Gastroesophageal sphincter (tissue), 4 donors: Measurements from ENCODE around the gene TCF4. TPM values are rescaled to one million over a fixed set of nuclear protein-coding genes. Genes with fewer than 3 reads are reported as not detected.

Experiments
- ATAC-seq: fragments of 150-250 bp; one replicate; pipeline ENCODE4 v1.9.1; 2016; ENCODE audit warnings: mild to moderate bottlenecking, moderate library complexity
- H3K27ac ChIP-seq, 4 donors: fragments of 200-600 bp; sonication (generic) in 3 of 4; 1 replicate in 3 of 4; 2 replicates in 1 of 4; pipeline ENCODE4 v1.5.1; 2016 to 2019
- H3K27me3 ChIP-seq: fragments of 200-600 bp; sonication (generic); one replicate; pipeline ENCODE4 v1.5.1; 2019
- H3K36me3 ChIP-seq, 2 donors: fragments of 200-600 bp; sonication (generic); one replicate each; pipeline ENCODE4 v1.5.1; 2019; ENCODE audit warnings: control low read depth in 1 of 2
- H3K4me1 ChIP-seq, 3 donors: fragments of 200-600 bp; sonication (generic); 1 replicate in 2 of 3; 2 replicates in 1 of 3; pipeline ENCODE4 v1.5.1; 2016 to 2019; ENCODE audit warnings: control low read depth in 2 of 3
- H3K4me3 ChIP-seq, 2 donors: fragments of 200-600 bp; sonication (generic); one replicate each; pipeline ENCODE4 v1.5.1; 2019; ENCODE audit warnings: mild to moderate bottlenecking in 1 of 2, moderate library complexity in 1 of 2
- H3K9me3 ChIP-seq, 3 donors: fragments of 200-600 bp; sonication (generic); one replicate each; pipeline ENCODE4 v1.5.1; 2017 to 2019; ENCODE audit warnings: control low read depth in 2 of 3
- EP300 ChIP-seq: sonication (generic); formaldehyde crosslinking; IDR thresholded peaks from one replicate; pipeline ENCODE4 v1.6.1; 2017; ENCODE audit warnings: antibody characterized with exemption, mild to moderate bottlenecking
- POLR2A ChIP-seq, 2 donors: fragments of 450-650 bp; IDR thresholded peaks; one replicate each; pipeline ENCODE4 v1.6.1; 2017; ENCODE audit warnings: antibody characterized with exemption in 2 of 2, mild to moderate bottlenecking in 2 of 2, moderate library complexity in 1 of 2
- POLR2AphosphoS5 ChIP-seq: sonication (generic); formaldehyde crosslinking; IDR thresholded peaks from one replicate; pipeline ENCODE4 v1.6.1; 2017; ENCODE audit warnings: antibody characterized with exemption
- WGBS, 2 donors: methylation state at CpG; one replicate each; pipeline ENCODE4 v1.1.5; 2018; ENCODE audit warnings: low coverage in 1 of 2; 5-methylcytosine and 5-hydroxymethylcytosine counted together
- total RNA-seq, 4 donors: library from RNA; depleted of rRNA; stranded (reverse); fragments of >200 nt; gene quantifications; one replicate each; pipeline ENCODE4 v1.1.0, GENCODE V29; 2016
- TF ChIP-seq, protein P1 (sequence below), 4 experiments: fragments of 200-600 bp in 2 of 4; fragments of 450-650 bp in 2 of 4; sonication (generic) in 1 of 4; IDR thresholded peaks; one replicate each; pipeline ENCODE4 v1.5.1; 2017 to 2019; ENCODE audit warnings: antibody characterized with exemption in 4 of 4, mild to moderate bottlenecking in 2 of 4, moderate library complexity in 2 of 4

TCF4 gene
- total RNA-seq, 4 donors from 2014 or later: 64.1 to 87.6 (median 76.2) TPM

DNA sequence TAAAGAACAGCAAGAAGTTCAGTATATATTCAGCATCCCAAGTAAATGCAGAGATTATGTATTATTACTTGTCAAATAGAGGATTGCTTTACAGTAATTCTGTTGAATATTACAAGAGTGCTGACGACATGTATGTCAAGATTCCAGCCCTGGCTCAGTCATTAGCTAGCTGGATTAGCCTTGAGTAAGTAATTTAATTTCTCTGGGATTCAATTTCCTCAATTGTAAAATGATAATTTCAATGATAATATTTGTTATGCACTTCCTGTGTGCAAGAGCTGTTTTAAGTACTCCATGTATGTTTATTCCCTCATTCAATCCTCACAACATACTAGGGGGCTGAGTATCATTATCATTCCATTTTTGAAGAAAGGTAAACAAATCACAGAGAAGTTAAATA is 44.0 kb downstream of the TCF4 start:
- no peaks in the 10 kb centered on the region for H3K9me3 ChIP-seq
- H3K27ac ChIP-seq: no peak overlapping the region
- H3K36me3 ChIP-seq: no peaks in the 10 kb centered on the region
- WGBS, 2 donors: 63 to 80% methylated on average over 1 of the region's 1 CpG
- H3K4me1 ChIP-seq: peaks cover 0 to 23% (median 3%) of the 10 kb centered on the region in 3 donors
- no peak overlapping the region for H3K4me3 ChIP-seq
- no peaks in the 10 kb centered on the region for H3K27me3 ChIP-seq
- TF ChIP-seq POLR2AphosphoS5 (no peak), POLR2A (IDR thresholded peaks at IDR 0.05) (no peak), EP300 (no peak)
- TF ChIP-seq, protein P1, sequence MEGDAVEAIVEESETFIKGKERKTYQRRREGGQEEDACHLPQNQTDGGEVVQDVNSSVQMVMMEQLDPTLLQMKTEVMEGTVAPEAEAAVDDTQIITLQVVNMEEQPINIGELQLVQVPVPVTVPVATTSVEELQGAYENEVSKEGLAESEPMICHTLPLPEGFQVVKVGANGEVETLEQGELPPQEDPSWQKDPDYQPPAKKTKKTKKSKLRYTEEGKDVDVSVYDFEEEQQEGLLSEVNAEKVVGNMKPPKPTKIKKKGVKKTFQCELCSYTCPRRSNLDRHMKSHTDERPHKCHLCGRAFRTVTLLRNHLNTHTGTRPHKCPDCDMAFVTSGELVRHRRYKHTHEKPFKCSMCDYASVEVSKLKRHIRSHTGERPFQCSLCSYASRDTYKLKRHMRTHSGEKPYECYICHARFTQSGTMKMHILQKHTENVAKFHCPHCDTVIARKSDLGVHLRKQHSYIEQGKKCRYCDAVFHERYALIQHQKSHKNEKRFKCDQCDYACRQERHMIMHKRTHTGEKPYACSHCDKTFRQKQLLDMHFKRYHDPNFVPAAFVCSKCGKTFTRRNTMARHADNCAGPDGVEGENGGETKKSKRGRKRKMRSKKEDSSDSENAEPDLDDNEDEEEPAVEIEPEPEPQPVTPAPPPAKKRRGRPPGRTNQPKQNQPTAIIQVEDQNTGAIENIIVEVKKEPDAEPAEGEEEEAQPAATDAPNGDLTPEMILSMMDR (IDR thresholded peaks at IDR 0.05): no peak
- ATAC-seq: no peak

DNA sequence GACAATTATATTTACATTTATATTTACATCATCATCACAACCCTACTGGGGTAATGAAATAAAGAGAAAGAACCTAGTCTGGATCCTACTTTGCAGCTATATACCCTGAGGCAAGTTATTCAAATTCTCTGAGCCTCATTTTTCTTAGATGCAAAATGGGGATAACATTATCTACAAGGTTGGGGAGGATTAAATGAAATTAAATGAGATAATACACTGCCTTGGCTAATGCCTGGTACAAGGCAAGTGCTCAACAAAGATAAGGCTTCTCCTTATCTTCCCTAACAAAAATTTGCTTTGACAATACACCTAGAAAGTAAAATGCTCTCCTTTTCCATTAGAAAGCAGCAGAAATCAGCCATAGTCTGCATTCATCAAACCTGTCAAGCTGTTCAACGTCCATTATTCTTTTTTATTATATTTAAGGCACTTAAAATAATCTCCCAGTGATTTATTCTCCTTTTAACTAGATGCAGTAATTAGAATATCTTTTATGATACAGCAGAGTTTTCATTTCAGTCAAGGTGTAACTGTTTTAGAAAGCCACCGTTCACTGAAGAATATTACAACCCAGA is 44.8 kb downstream of the TCF4 start:
- WGBS, 2 donors: 56 to 73% methylated on average over 1 of the region's 2 CpGs
- Histone ChIP-seq H3K36me3 (no peaks in the 10 kb centered on the region), H3K4me1 (peaks cover 0 to 15% (median 3%) of the 10 kb centered on the region in 3 donors), H3K9me3 (no peaks in the 10 kb centered on the region), H3K4me3 (no peak overlapping the region), H3K27ac (no peak overlapping the region), H3K27me3 (no peaks in the 10 kb centered on the region)
- TF ChIP-seq POLR2A (IDR thresholded peaks at IDR 0.05) (no peak), EP300 (no peak)
- no peak for ATAC-seq

GRCh38 chr18:55541571-55541970 is 46.4 kb downstream of the TCF4 start:
- H3K4me1 ChIP-seq: no peaks in the 10 kb centered on the region
- H3K4me3 ChIP-seq: no peak overlapping the region
- H3K27ac ChIP-seq: no peak overlapping the region
- H3K36me3 ChIP-seq: no peaks in the 10 kb centered on the region
- no peak for ATAC-seq
- H3K27me3 ChIP-seq: no peaks in the 10 kb centered on the region
- no peaks in the 10 kb centered on the region for H3K9me3 ChIP-seq
- 40 to 53% methylated on average over 2 of the region's 2 CpGs for WGBS, 2 donors
- TF ChIP-seq, protein P1 (IDR thresholded peaks at IDR 0.05): no peak
- TF ChIP-seq POLR2AphosphoS5 (no peak), POLR2A (IDR thresholded peaks at IDR 0.05) (no peak), EP300 (no peak)

GRCh38 chr18:55539240-55539639 is 48.8 kb downstream of the TCF4 start:
- Histone ChIP-seq H3K9me3 (no peaks in the 10 kb centered on the region), H3K27me3 (no peaks in the 10 kb centered on the region), H3K27ac (no peak overlapping the region), H3K4me3 (no peak overlapping the region), H3K36me3 (no peaks in the 10 kb centered on the region), H3K4me1 (peaks cover 0 to 4% (median 0%) of the 10 kb centered on the region in 3 donors)
- no peak for ATAC-seq
- TF ChIP-seq EP300 (no peak), POLR2AphosphoS5 (no peak), POLR2A (IDR thresholded peaks at IDR 0.05) (no peak)
- TF ChIP-seq, protein P1 (IDR thresholded peaks at IDR 0.05): no peak

DNA sequence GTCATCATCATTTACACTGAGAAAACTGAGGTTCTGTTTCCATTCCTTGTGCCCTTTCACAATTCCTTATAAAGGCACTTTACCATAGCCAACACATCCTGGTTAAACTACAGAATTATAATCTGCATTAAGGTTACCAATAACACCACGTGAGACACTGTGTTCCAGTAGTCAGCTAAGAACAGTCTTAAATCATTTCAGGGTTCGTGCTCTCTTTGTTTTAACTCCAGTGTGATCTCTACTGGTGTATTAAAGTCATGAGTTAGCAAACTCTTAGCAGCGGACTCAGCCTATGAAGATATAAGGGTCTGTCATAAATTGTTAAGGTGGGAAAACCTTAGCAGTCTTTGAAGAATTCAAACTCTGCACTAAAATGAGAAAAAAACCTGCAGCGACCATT is 53.0 kb downstream of the TCF4 start:
- TF ChIP-seq POLR2AphosphoS5 (no peak), POLR2A (IDR thresholded peaks at IDR 0.05) (no peak), EP300 (no peak)
- TF ChIP-seq, protein P1 (IDR thresholded peaks at IDR 0.05): no peak
- H3K9me3 ChIP-seq: no peaks in the 10 kb centered on the region
- no peaks in the 10 kb centered on the region for H3K36me3 ChIP-seq
- peaks cover 0 to 7% (median 0%) of the 10 kb centered on the region in 3 donors for H3K4me1 ChIP-seq
- 50 to 70% methylated on average over 4 of the region's 4 CpGs for WGBS, 2 donors
- no peak for ATAC-seq
- H3K27me3 ChIP-seq: no peaks in the 10 kb centered on the region
- H3K4me3 ChIP-seq: no peak overlapping the region
- no peak overlapping the region for H3K27ac ChIP-seq
